ENCODE results near the gene PLXNB2. TPM values are rescaled to one million over a fixed set of nuclear protein-coding genes. Genes with fewer than 3 reads are reported as not detected.

The PLXNB2 gene
- total and polyA plus RNA-seq, 4 donors, result 123 to 310 (median 173) TPM

DNA sequence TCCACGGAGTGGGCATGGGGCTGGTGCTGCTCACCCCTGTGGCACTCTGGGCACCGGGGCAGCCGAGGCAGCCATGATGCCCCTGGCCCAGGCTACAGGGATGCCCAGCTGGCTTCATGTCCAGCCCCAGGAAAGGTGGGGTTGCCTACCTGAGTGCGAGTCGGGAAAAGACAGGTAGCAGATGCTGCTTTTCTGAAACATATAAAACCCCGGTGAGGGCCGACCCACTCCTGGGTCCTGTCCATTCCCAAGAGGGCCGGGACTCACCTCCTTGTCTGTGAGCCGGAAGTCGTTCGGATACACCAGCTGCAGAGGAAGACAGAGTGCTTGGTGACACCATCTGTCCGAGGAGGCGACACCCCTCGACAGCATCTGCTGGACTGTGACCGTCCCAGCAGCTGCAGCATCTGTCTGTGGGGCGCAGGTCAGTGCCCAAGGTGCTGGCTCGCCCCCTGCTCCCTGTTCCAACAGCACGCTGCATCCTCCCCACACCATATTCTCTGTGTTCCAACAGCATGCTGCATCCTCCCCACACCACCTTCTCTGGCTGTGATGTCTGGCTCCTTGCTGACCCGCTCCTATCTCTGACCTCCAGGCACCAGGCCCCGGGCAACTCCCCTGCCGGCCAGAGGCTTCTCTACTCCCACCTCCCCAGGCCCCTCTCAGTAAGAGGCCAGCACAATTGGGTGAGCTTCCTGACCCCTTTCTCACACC, 11.4 kb upstream of the PLXNB2 start:
- 85 to 88% methylated on average over 21 of the region's 21 CpGs for WGBS, 2 donors

DNA sequence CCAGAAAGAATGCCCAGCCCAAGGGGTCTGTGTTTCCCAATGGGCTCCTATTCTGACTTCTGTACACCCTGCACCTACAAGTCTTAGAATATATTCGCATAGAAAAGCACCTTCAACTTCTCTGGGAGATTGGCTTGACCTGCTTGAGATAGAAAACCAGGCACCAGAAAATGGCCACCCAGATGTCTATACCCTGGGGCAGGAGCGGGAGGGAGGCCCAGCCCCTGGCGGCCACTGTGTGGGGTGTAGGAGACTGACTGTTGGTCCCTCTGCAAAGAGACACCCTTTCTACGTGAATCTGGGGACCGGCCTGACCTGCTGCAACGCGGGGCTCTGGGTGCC, 10.9 kb upstream of the PLXNB2 start:
- TF ChIP-seq, protein P1, sequence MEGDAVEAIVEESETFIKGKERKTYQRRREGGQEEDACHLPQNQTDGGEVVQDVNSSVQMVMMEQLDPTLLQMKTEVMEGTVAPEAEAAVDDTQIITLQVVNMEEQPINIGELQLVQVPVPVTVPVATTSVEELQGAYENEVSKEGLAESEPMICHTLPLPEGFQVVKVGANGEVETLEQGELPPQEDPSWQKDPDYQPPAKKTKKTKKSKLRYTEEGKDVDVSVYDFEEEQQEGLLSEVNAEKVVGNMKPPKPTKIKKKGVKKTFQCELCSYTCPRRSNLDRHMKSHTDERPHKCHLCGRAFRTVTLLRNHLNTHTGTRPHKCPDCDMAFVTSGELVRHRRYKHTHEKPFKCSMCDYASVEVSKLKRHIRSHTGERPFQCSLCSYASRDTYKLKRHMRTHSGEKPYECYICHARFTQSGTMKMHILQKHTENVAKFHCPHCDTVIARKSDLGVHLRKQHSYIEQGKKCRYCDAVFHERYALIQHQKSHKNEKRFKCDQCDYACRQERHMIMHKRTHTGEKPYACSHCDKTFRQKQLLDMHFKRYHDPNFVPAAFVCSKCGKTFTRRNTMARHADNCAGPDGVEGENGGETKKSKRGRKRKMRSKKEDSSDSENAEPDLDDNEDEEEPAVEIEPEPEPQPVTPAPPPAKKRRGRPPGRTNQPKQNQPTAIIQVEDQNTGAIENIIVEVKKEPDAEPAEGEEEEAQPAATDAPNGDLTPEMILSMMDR (IDR thresholded peaks at IDR 0.05; ENCODE audit: control extremely low read depth, extremely low read depth), result no peak
- no peak for DNase-seq
- Histone ChIP-seq H3K36me3 (ENCODE audit: control insufficient read depth in 4 of 4, insufficient read depth in 4 of 4, low read length in 4 of 4) (peaks cover 0 to 2% (median 0%) of the 10 kb centered on the region in 4 donors), H3K4me1 (ENCODE audit: control insufficient read depth in 5 of 5, insufficient read depth in 5 of 5, low read length in 5 of 5) (peaks cover 0 to 14% (median 0%) of the 10 kb centered on the region in 5 donors), H3K9ac (ENCODE audit: insufficient read depth in 1 of 2, low read length in 2 of 2) (no peak overlapping the region), H3K4me3 (no peak overlapping the region), H3K27me3 (ENCODE audit: control insufficient read depth in 3 of 3, insufficient read depth in 3 of 3, low read length in 2 of 3) (no peaks in the 10 kb centered on the region), H3K27ac (ENCODE audit: low read depth in 1 of 2, low read length in 1 of 2) (no peak overlapping the region), H3K9me3 (ENCODE audit: control insufficient read depth in 4 of 4, insufficient read depth in 3 of 4, low read length in 3 of 4) (no peaks in the 10 kb centered on the region)
- 87 to 90% methylated on average over 7 of the region's 7 CpGs for WGBS, 2 donors
- ATAC-seq (ENCODE audit: insufficient read depth, low FRiP score), result no peak

More for the DNA sequence above, 11.4 kb upstream of the PLXNB2 start:
- ATAC-seq (ENCODE audit: insufficient read depth, low FRiP score) (no peak), DNase-seq (no peak)
- no peak overlapping the region for H3K4me3 ChIP-seq
- no peaks in the 10 kb centered on the region for H3K27me3 ChIP-seq (ENCODE audit: control insufficient read depth in 3 of 3, insufficient read depth in 3 of 3, low read length in 2 of 3)
- TF ChIP-seq, protein P1 (IDR thresholded peaks at IDR 0.05; ENCODE audit: control extremely low read depth, extremely low read depth), result no peak
- H3K9me3 ChIP-seq (ENCODE audit: control insufficient read depth in 4 of 4, insufficient read depth in 3 of 4, low read length in 3 of 4), result no peaks in the 10 kb centered on the region
- no peak overlapping the region for H3K9ac ChIP-seq (ENCODE audit: insufficient read depth in 1 of 2, low read length in 2 of 2)
- peaks cover 0 to 10% (median 0%) of the 10 kb centered on the region in 5 donors for H3K4me1 ChIP-seq (ENCODE audit: control insufficient read depth in 5 of 5, insufficient read depth in 5 of 5, low read length in 5 of 5)
- peaks cover 0 to 2% (median 0%) of the 10 kb centered on the region in 4 donors for H3K36me3 ChIP-seq (ENCODE audit: control insufficient read depth in 4 of 4, insufficient read depth in 4 of 4, low read length in 4 of 4)
- H3K27ac ChIP-seq (ENCODE audit: low read depth in 1 of 2, low read length in 1 of 2), result no peak overlapping the region

DNA sequence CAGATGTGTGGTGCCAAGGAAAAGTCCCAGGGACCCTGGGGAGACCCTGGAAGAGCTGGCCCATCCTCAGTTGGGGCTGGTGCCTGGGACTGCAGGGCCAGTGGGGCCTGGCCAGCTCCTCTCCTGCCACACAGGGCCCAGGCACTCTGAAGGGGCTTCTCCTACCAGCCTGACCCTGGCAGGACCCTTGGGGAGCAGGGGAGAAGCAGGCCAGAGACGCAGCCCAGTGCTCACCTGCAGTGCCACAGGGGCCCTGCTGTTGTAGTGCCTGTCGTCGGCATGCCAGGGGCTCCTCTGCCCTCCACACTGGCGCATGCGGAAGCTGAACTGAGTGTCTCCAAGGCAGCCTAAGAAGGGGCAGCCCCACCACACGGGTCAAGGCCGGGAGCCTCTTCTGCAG, 10.2 kb upstream of the PLXNB2 start:
- TF ChIP-seq, protein P1 (IDR thresholded peaks at IDR 0.05; ENCODE audit: control extremely low read depth, extremely low read depth), result no peak
- Histone ChIP-seq H3K9ac (ENCODE audit: insufficient read depth in 1 of 2, low read length in 2 of 2) (no peak overlapping the region), H3K27me3 (ENCODE audit: control insufficient read depth in 3 of 3, insufficient read depth in 3 of 3, low read length in 2 of 3) (no peaks in the 10 kb centered on the region), H3K27ac (ENCODE audit: low read depth in 1 of 2, low read length in 1 of 2) (no peak overlapping the region), H3K4me1 (ENCODE audit: control insufficient read depth in 5 of 5, insufficient read depth in 5 of 5, low read length in 5 of 5) (peaks cover 0 to 14% (median 0%) of the 10 kb centered on the region in 5 donors), H3K4me3 (no peak overlapping the region), H3K36me3 (ENCODE audit: control insufficient read depth in 4 of 4, insufficient read depth in 4 of 4, low read length in 4 of 4) (peaks cover 0 to 2% (median 0%) of the 10 kb centered on the region in 4 donors), H3K9me3 (ENCODE audit: control insufficient read depth in 4 of 4, insufficient read depth in 3 of 4, low read length in 3 of 4) (no peaks in the 10 kb centered on the region)
- ATAC-seq (ENCODE audit: insufficient read depth, low FRiP score), result no peak
- no peak for DNase-seq
- 94 to 98% methylated on average over 7 of the region's 7 CpGs for WGBS, 2 donors
